Middle frontal gyrus (tissue), 1 donor: ENCODE data around the gene MITD1.
"Not testable (repeated sequence)": the region's sequence is repeated elsewhere in the genome, so short reads cannot be mapped to it uniquely, and the experiment has no call there.

Source experiments
- DNase-seq: peaks from one replicate; pipeline ENCODE4 v3.0.0-alpha.2; 2015; ENCODE audit warnings: low spot score; ENCODE audit errors: extremely low spot score

The MITD1 gene

GRCh38 chr2:99154643-99155536 is 26.0 kb downstream of the MITD1 start, which contains the start of the genes LIPT1 and TSGA10:
Gene LIPT1 (plus strand): TSS chr2:99154967. CDS start chr2:99161958, 6,991 bp downstream.
Gene TSGA10 (minus strand): TSS chr2:99154942. CDS start chr2:99109439, 45,503 bp downstream.
- DNase-seq = peak; percentile 85

GRCh38 chr2:99153921-99154604 is 26.8 kb downstream of the MITD1 start:
- no peak for DNase-seq

GRCh38 chr2:99152199-99152895 is 28.5 kb downstream of the MITD1 start:
- DNase-seq = no peak

GRCh38 chr2:99150706-99151105 is 30.2 kb downstream of the MITD1 start:
- no peak for DNase-seq

GRCh38 chr2:99141110-99142108 is 39.4 kb downstream of the MITD1 start, which contains the start of gene C2orf15:
Gene C2orf15 (plus strand): TSS chr2:99141707. CDS start chr2:99150559, 8,852 bp downstream.
- DNase-seq = peak; percentile 82

GRCh38 chr2:99140860-99141109 is 40.1 kb downstream of the MITD1 start:
- DNase-seq = no peak

GRCh38 chr2:99140056-99140859 is 40.6 kb downstream of the MITD1 start:
- DNase-seq = no peak

GRCh38 chr2:99139003-99139402 is 41.9 kb downstream of the MITD1 start:
- no peak for DNase-seq

- not testable (repeated sequence) for DNase-seq
Measured at GRCh38 chr2:99135044-99135556, 45.8 kb downstream of the MITD1 start.

GRCh38 chr2:99127981-99128380 is 52.9 kb downstream of the MITD1 start:
- DNase-seq = no peak
